ENCODE measurements around the gene DUOXA2.

Gene DUOXA2

GRCh38 chr15:45137703-45138102, 23.6 kb downstream of the DUOXA2 start:
- no peak for TF ChIP-seq EZH2phosphoT487 (conservative IDR thresholded peaks at IDR 0.05; ENCODE audit: low read length)
- TF ChIP-seq CTCF (IDR thresholded peaks at IDR 0.05; ENCODE audit: insufficient read depth, low read length, poor library complexity, severe bottlenecking) = no peak
- Histone ChIP-seq H3K27me3 (ENCODE audit: low read length) (no peaks in the 10 kb centered on the region), H3K36me3 (ENCODE audit: low read length) (no peaks in the 10 kb centered on the region), H3K9me3 (ENCODE audit: insufficient read depth, low read length) (no peaks in the 10 kb centered on the region), H4K20me1 (ENCODE audit: low read depth, low read length) (no peaks in the 10 kb centered on the region), H3K4me3 (ENCODE audit: insufficient read depth, low read length, poor library complexity, severe bottlenecking) (no peak overlapping the region), H3K4me2 (ENCODE audit: low read depth, low read length, poor library complexity, severe bottlenecking) (no peak overlapping the region), H3K79me2 (ENCODE audit: insufficient read depth, low read length) (no peaks in the 10 kb centered on the region), H3K9ac (ENCODE audit: low read length) (no peak overlapping the region), H3F3A (ENCODE audit: insufficient read depth) (no peaks in the 10 kb centered on the region), H3K27ac (ENCODE audit: low read depth, low read length) (no peak overlapping the region), H2AFZ (ENCODE audit: low read depth, low read length, severe bottlenecking) (no peak overlapping the region), H3K9me2 (replicated peaks; ENCODE audit: insufficient read depth, low read length) (no peaks in the 10 kb centered on the region)

GRCh38 chr15:45138814-45139765, 25.0 kb downstream of the DUOXA2 start:
- H3K4me3 ChIP-seq (ENCODE audit: insufficient read depth, low read length, poor library complexity, severe bottlenecking) = no peak overlapping the region
- TF ChIP-seq CTCF (IDR thresholded peaks at IDR 0.05; ENCODE audit: insufficient read depth, low read length, poor library complexity, severe bottlenecking) (no peak), EZH2phosphoT487 (conservative IDR thresholded peaks at IDR 0.05; ENCODE audit: low read length) (no peak)
- no peak overlapping the region for H3K9ac ChIP-seq (ENCODE audit: low read length)
- H4K20me1 ChIP-seq (ENCODE audit: low read depth, low read length) = no peaks in the 10 kb centered on the region
- no peak overlapping the region for H3K27ac ChIP-seq (ENCODE audit: low read depth, low read length)
- no peak overlapping the region for H2AFZ ChIP-seq (ENCODE audit: low read depth, low read length, severe bottlenecking)
- no peaks in the 10 kb centered on the region for H3F3A ChIP-seq (ENCODE audit: insufficient read depth)
- H3K79me2 ChIP-seq (ENCODE audit: insufficient read depth, low read length) = no peaks in the 10 kb centered on the region
- H3K9me2 ChIP-seq (replicated peaks; ENCODE audit: insufficient read depth, low read length) = no peaks in the 10 kb centered on the region
- H3K9me3 ChIP-seq (ENCODE audit: insufficient read depth, low read length) = no peaks in the 10 kb centered on the region
- H3K36me3 ChIP-seq (ENCODE audit: low read length) = no peaks in the 10 kb centered on the region
- H3K27me3 ChIP-seq (ENCODE audit: low read length) = no peaks in the 10 kb centered on the region
- no peak overlapping the region for H3K4me2 ChIP-seq (ENCODE audit: low read depth, low read length, poor library complexity, severe bottlenecking)

GRCh38 chr15:45139770-45140169, 25.6 kb downstream of the DUOXA2 start:
- Histone ChIP-seq H3K36me3 (ENCODE audit: low read length) (no peaks in the 10 kb centered on the region), H4K20me1 (ENCODE audit: low read depth, low read length) (no peaks in the 10 kb centered on the region), H2AFZ (ENCODE audit: low read depth, low read length, severe bottlenecking) (no peak overlapping the region), H3K9me3 (ENCODE audit: insufficient read depth, low read length) (no peaks in the 10 kb centered on the region), H3K27ac (ENCODE audit: low read depth, low read length) (no peak overlapping the region), H3K4me3 (ENCODE audit: insufficient read depth, low read length, poor library complexity, severe bottlenecking) (no peak overlapping the region), H3F3A (ENCODE audit: insufficient read depth) (no peaks in the 10 kb centered on the region), H3K79me2 (ENCODE audit: insufficient read depth, low read length) (no peaks in the 10 kb centered on the region), H3K27me3 (ENCODE audit: low read length) (no peaks in the 10 kb centered on the region), H3K9ac (ENCODE audit: low read length) (no peak overlapping the region), H3K4me2 (ENCODE audit: low read depth, low read length, poor library complexity, severe bottlenecking) (no peak overlapping the region), H3K9me2 (replicated peaks; ENCODE audit: insufficient read depth, low read length) (no peaks in the 10 kb centered on the region)
- TF ChIP-seq EZH2phosphoT487 (conservative IDR thresholded peaks at IDR 0.05; ENCODE audit: low read length) = no peak

All from SU-DHL-6 (cell line).